Renal pelvis (tissue), 12 donors: ENCODE data around the gene ABT1. TPM values are rescaled to one million over a fixed set of nuclear protein-coding genes. Genes with fewer than 3 reads are reported as not detected.
A peak's percentile ranks its signal among the peaks of the same experiment; 100 is the strongest.
"Not testable (repeated sequence)": the region's sequence is repeated elsewhere in the genome, so short reads cannot be mapped to it uniquely, and the experiment has no call there.

Source experiments
- DNase-seq: peaks from one replicate; pipeline ENCODE4 v3.0.0-alpha.2; 2013
- long read RNA-seq, 16 experiments: transcript quantifications; one replicate each; lab custom pipeline, GENCODE V29; 2026
- polyA plus RNA-seq, 3 donors: library from polyadenylated mRNA; unstranded; fragments of 120-200 nt; gene quantifications; one replicate each; pipeline ENCODE4 v1.2.1, GENCODE V29; 2013; ENCODE audit not compliant: insufficient read length in 3 of 3

ABT1 gene
- polyA plus RNA-seq: 10 to 100 TPM; 15.4 to 17.9 (median 16.7) TPM
- long read RNA-seq, donor 1, transcript ABT1-201 (3 exons, 2,949 nt): major isoform, 26 of 26 reads
- long read RNA-seq, donor 1, partial matches to known transcripts: 0 of 26 reads
- long read RNA-seq, donor 1, other reads (novel, unspliced or antisense): 0 of 26 reads
- long read RNA-seq, donor 2, transcript ABT1-201 (3 exons, 2,949 nt): major isoform, 22 of 22 reads
- long read RNA-seq, donor 2, partial matches to known transcripts: 0 of 22 reads
- long read RNA-seq, donor 2, other reads (novel, unspliced or antisense): 0 of 22 reads
- long read RNA-seq, donor 3, transcript ABT1-201 (3 exons, 2,949 nt): major isoform, 28 of 28 reads
- long read RNA-seq, donor 3, partial matches to known transcripts: 0 of 28 reads
- long read RNA-seq, donor 3, other reads (novel, unspliced or antisense): 0 of 28 reads
- long read RNA-seq, donor 4, transcript ABT1-201 (3 exons, 2,949 nt): major isoform, 17 of 17 reads
- long read RNA-seq, donor 4, partial matches to known transcripts: 0 of 17 reads
- long read RNA-seq, donor 4, other reads (novel, unspliced or antisense): 0 of 17 reads
- long read RNA-seq, donor 5, transcript ABT1-201 (3 exons, 2,949 nt): major isoform, 12 of 12 reads
- long read RNA-seq, donor 5, partial matches to known transcripts: 0 of 12 reads
- long read RNA-seq, donor 5, other reads (novel, unspliced or antisense): 0 of 12 reads
- long read RNA-seq, donor 6, transcript ABT1-201 (3 exons, 2,949 nt): major isoform, 13 of 19 reads
- long read RNA-seq, donor 6, partial matches to known transcripts: 6 of 19 reads
- long read RNA-seq, donor 6, other reads (novel, unspliced or antisense): 0 of 19 reads
- long read RNA-seq, donor 7, transcript ABT1-201 (3 exons, 2,949 nt): major isoform, 20 of 29 reads
- long read RNA-seq, donor 7, partial matches to known transcripts: 9 of 29 reads
- long read RNA-seq, donor 7, other reads (novel, unspliced or antisense): 0 of 29 reads
- long read RNA-seq, donor 8, transcript ABT1-201 (3 exons, 2,949 nt): major isoform, 8 of 8 reads
- long read RNA-seq, donor 8, partial matches to known transcripts: 0 of 8 reads
- long read RNA-seq, donor 8, other reads (novel, unspliced or antisense): 0 of 8 reads
- long read RNA-seq, donor 9, transcript ABT1-201 (3 exons, 2,949 nt): major isoform, 26 of 26 reads
- long read RNA-seq, donor 9, partial matches to known transcripts: 0 of 26 reads
- long read RNA-seq, donor 9, other reads (novel, unspliced or antisense): 0 of 26 reads
- long read RNA-seq, donor 10, transcript ABT1-201 (3 exons, 2,949 nt): major isoform, 27 of 27 reads
- long read RNA-seq, donor 10, partial matches to known transcripts: 0 of 27 reads
- long read RNA-seq, donor 10, other reads (novel, unspliced or antisense): 0 of 27 reads
- long read RNA-seq, donor 11, transcript ABT1-201 (3 exons, 2,949 nt): major isoform, 14 of 14 reads
- long read RNA-seq, donor 11, partial matches to known transcripts: 0 of 14 reads
- long read RNA-seq, donor 11, other reads (novel, unspliced or antisense): 0 of 14 reads
- long read RNA-seq, donor 12, transcript ABT1-201 (3 exons, 2,949 nt): major isoform, 26 of 26 reads
- long read RNA-seq, donor 12, partial matches to known transcripts: 0 of 26 reads
- long read RNA-seq, donor 12, other reads (novel, unspliced or antisense): 0 of 26 reads
- long read RNA-seq, donor 13, transcript ABT1-201 (3 exons, 2,949 nt): major isoform, 15 of 15 reads
- long read RNA-seq, donor 13, partial matches to known transcripts: 0 of 15 reads
- long read RNA-seq, donor 13, other reads (novel, unspliced or antisense): 0 of 15 reads
- long read RNA-seq, donor 14, transcript ABT1-201 (3 exons, 2,949 nt): major isoform, 30 of 35 reads
- long read RNA-seq, donor 14, partial matches to known transcripts: 5 of 35 reads
- long read RNA-seq, donor 14, other reads (novel, unspliced or antisense): 0 of 35 reads
- long read RNA-seq, donor 15, transcript ABT1-201 (3 exons, 2,949 nt): major isoform, 32 of 32 reads
- long read RNA-seq, donor 15, partial matches to known transcripts: 0 of 32 reads
- long read RNA-seq, donor 15, other reads (novel, unspliced or antisense): 0 of 32 reads
- long read RNA-seq, donor 16, transcript ABT1-201 (3 exons, 2,949 nt): major isoform, 28 of 28 reads
- long read RNA-seq, donor 16, partial matches to known transcripts: 0 of 28 reads
- long read RNA-seq, donor 16, other reads (novel, unspliced or antisense): 0 of 28 reads

- peak; percentile 99 for DNase-seq
Observed at GRCh38 chr6:26596579-26597388, at the start of gene ABT1. TSS of gene ABT1 (plus strand) at chr6:26596953. CDS start at chr6:26596983, 30 bp downstream.

GRCh38 chr6:26547363-26547762, 49.4 kb upstream of the ABT1 start:
- DNase-seq: not testable (repeated sequence)

GRCh38 chr6:26550250-26550993, 46.3 kb upstream of the ABT1 start:
- DNase-seq: peak; percentile 67

- DNase-seq: no peak
Observed at GRCh38 chr6:26552205-26552604, 44.5 kb upstream of the ABT1 start.

- no peak for DNase-seq
Observed at GRCh38 chr6:26552640-26553188, 44.0 kb upstream of the ABT1 start.

- peak; percentile 71 for DNase-seq
Observed at GRCh38 chr6:26553264-26553634, 43.5 kb upstream of the ABT1 start.

- peak; percentile 76 for DNase-seq
Observed at GRCh38 chr6:26553635-26554446, 42.9 kb upstream of the ABT1 start.

- DNase-seq: no peak
Observed at GRCh38 chr6:26554447-26554696, 42.4 kb upstream of the ABT1 start.

GRCh38 chr6:26554697-26555504, 41.9 kb upstream of the ABT1 start:
- DNase-seq: no peak

GRCh38 chr6:26555505-26556262, 41.1 kb upstream of the ABT1 start:
- DNase-seq: no peak

GRCh38 chr6:26556263-26557070, 40.3 kb upstream of the ABT1 start:
- DNase-seq: no peak

- no peak for DNase-seq
Observed at GRCh38 chr6:26561533-26562466, 35.0 kb upstream of the ABT1 start.

- no peak for DNase-seq
Observed at GRCh38 chr6:26563488-26563887, 33.3 kb upstream of the ABT1 start.
